ENCODE measurements around the gene SNX20.

Gene SNX20

GRCh38 chr16:50681021-50681885 lies at the start of gene SNX20:
Gene SNX20, minus strand, starts transcription at chr16:50681312. Its CDS starts 3,786 bp downstream, at chr16:50677526.
- no peak for DNase-seq (ENCODE audit: low spot score)

- DNase-seq (ENCODE audit: low spot score): no peak
Observed at GRCh38 chr16:50724306-50724705, 43.2 kb upstream of the SNX20 start.

GRCh38 chr16:50722960-50723359 lies 41.8 kb upstream of the SNX20 start:
- DNase-seq (ENCODE audit: low spot score): no peak

GRCh38 chr16:50722405-50722737 lies 41.3 kb upstream of the SNX20 start:
- DNase-seq (ENCODE audit: low spot score): no peak

GRCh38 chr16:50721549-50722404 lies 40.7 kb upstream of the SNX20 start:
- no peak for DNase-seq (ENCODE audit: low spot score)

GRCh38 chr16:50719401-50720337 lies 38.6 kb upstream of the SNX20 start:
- no peak for DNase-seq (ENCODE audit: low spot score)

- no peak for DNase-seq (ENCODE audit: low spot score)
Observed at GRCh38 chr16:50718761-50719400, 37.8 kb upstream of the SNX20 start.

GRCh38 chr16:50718061-50718760 lies 37.1 kb upstream of the SNX20 start:
- DNase-seq (ENCODE audit: low spot score): peak; percentile 36

GRCh38 chr16:50717494-50717893 lies 36.4 kb upstream of the SNX20 start:
- no peak for DNase-seq (ENCODE audit: low spot score)

GRCh38 chr16:50717091-50717490 lies 36.0 kb upstream of the SNX20 start:
- DNase-seq (ENCODE audit: low spot score): no peak

GRCh38 chr16:50712956-50713355 lies 31.8 kb upstream of the SNX20 start:
- DNase-seq (ENCODE audit: low spot score): no peak

GRCh38 chr16:50712560-50712898 lies 31.4 kb upstream of the SNX20 start:
- DNase-seq (ENCODE audit: low spot score): no peak

GRCh38 chr16:50711862-50712559 lies 30.9 kb upstream of the SNX20 start:
- no peak for DNase-seq (ENCODE audit: low spot score)

- no peak for DNase-seq (ENCODE audit: low spot score)
Observed at GRCh38 chr16:50711040-50711439, 29.9 kb upstream of the SNX20 start.

- DNase-seq (ENCODE audit: low spot score): no peak
Observed at GRCh38 chr16:50709980-50710379, 28.9 kb upstream of the SNX20 start.

- DNase-seq (ENCODE audit: low spot score): no peak
Observed at GRCh38 chr16:50709061-50709684, 28.1 kb upstream of the SNX20 start.

GRCh38 chr16:50708373-50709060 lies 27.4 kb upstream of the SNX20 start:
- no peak for DNase-seq (ENCODE audit: low spot score)

- no peak for DNase-seq (ENCODE audit: low spot score)
Observed at GRCh38 chr16:50706250-50706649, 25.1 kb upstream of the SNX20 start.

GRCh38 chr16:50705436-50706110 lies 24.5 kb upstream of the SNX20 start:
- DNase-seq (ENCODE audit: low spot score): no peak
